ENCODE data around the gene AKAP6.

AKAP6 gene

GRCh38 chr14:32419429-32419828 is 90.3 kb downstream of the AKAP6 start:
- no peak overlapping the region for H3K4me3 ChIP-seq (ENCODE audit: low read length)
- no peak for TF ChIP-seq ZNF274 (IDR thresholded peaks at IDR 0.05; ENCODE audit: low read depth, low read length)

- TF ChIP-seq ZNF274 (IDR thresholded peaks at IDR 0.05; ENCODE audit: low read depth, low read length): no peak
- no peak overlapping the region for H3K4me3 ChIP-seq (ENCODE audit: low read length)
Observed at GRCh38 chr14:32421781-32422180, 92.7 kb downstream of the AKAP6 start.

GRCh38 chr14:32422440-32422839 is 93.3 kb downstream of the AKAP6 start:
- H3K4me3 ChIP-seq (ENCODE audit: low read length): no peak overlapping the region
- TF ChIP-seq ZNF274 (IDR thresholded peaks at IDR 0.05; ENCODE audit: low read depth, low read length): no peak

- no peak overlapping the region for H3K4me3 ChIP-seq (ENCODE audit: low read length)
- TF ChIP-seq ZNF274 (IDR thresholded peaks at IDR 0.05; ENCODE audit: low read depth, low read length): no peak
Observed at GRCh38 chr14:32426028-32426427, 96.9 kb downstream of the AKAP6 start.

- no peak for TF ChIP-seq ZNF274 (IDR thresholded peaks at IDR 0.05; ENCODE audit: low read depth, low read length)
- no peak overlapping the region for H3K4me3 ChIP-seq (ENCODE audit: low read length)
Observed at GRCh38 chr14:32426586-32427388, 97.7 kb downstream of the AKAP6 start.

- H3K4me3 ChIP-seq (ENCODE audit: low read length): no peak overlapping the region
- TF ChIP-seq ZNF274 (IDR thresholded peaks at IDR 0.05; ENCODE audit: low read depth, low read length): no peak
Observed at GRCh38 chr14:32427726-32428528, 98.8 kb downstream of the AKAP6 start.

- no peak overlapping the region for H3K4me3 ChIP-seq (ENCODE audit: low read length)
- TF ChIP-seq ZNF274 (IDR thresholded peaks at IDR 0.05; ENCODE audit: low read depth, low read length): no peak
Observed at GRCh38 chr14:32428875-32429274, 99.8 kb downstream of the AKAP6 start.

GRCh38 chr14:32430326-32430725 is 101.2 kb downstream of the AKAP6 start:
- TF ChIP-seq ZNF274 (IDR thresholded peaks at IDR 0.05; ENCODE audit: low read depth, low read length): no peak
- no peak overlapping the region for H3K4me3 ChIP-seq (ENCODE audit: low read length)

GRCh38 chr14:32432813-32433538 is 103.9 kb downstream of the AKAP6 start:
- TF ChIP-seq ZNF274 (IDR thresholded peaks at IDR 0.05; ENCODE audit: low read depth, low read length): no peak
- no peak overlapping the region for H3K4me3 ChIP-seq (ENCODE audit: low read length)

- no peak for TF ChIP-seq ZNF274 (IDR thresholded peaks at IDR 0.05; ENCODE audit: low read depth, low read length)
- H3K4me3 ChIP-seq (ENCODE audit: low read length): no peak overlapping the region
Observed at GRCh38 chr14:32434180-32434579, 105.1 kb downstream of the AKAP6 start.

- no peak overlapping the region for H3K4me3 ChIP-seq (ENCODE audit: low read length)
- TF ChIP-seq ZNF274 (IDR thresholded peaks at IDR 0.05; ENCODE audit: low read depth, low read length): no peak
Observed at GRCh38 chr14:32434880-32435279, 105.8 kb downstream of the AKAP6 start.

GRCh38 chr14:32435411-32435810 is 106.3 kb downstream of the AKAP6 start:
- no peak for TF ChIP-seq ZNF274 (IDR thresholded peaks at IDR 0.05; ENCODE audit: low read depth, low read length)
- no peak overlapping the region for H3K4me3 ChIP-seq (ENCODE audit: low read length)

- TF ChIP-seq ZNF274 (IDR thresholded peaks at IDR 0.05; ENCODE audit: low read depth, low read length): no peak
- H3K4me3 ChIP-seq (ENCODE audit: low read length): no peak overlapping the region
Observed at GRCh38 chr14:32436993-32437392, 107.9 kb downstream of the AKAP6 start.

GRCh38 chr14:32438517-32438916 is 109.4 kb downstream of the AKAP6 start:
- no peak for TF ChIP-seq ZNF274 (IDR thresholded peaks at IDR 0.05; ENCODE audit: low read depth, low read length)
- H3K4me3 ChIP-seq (ENCODE audit: low read length): no peak overlapping the region
